AG09319 (cell line): ENCODE data around the gene HOXC10.

Source experiments
- DNase-seq: peaks from one replicate; pipeline ENCODE4 v3.0.0-alpha.2; 2010; ENCODE audit warnings: low read depth; ENCODE audit errors: extremely low read depth
- TF ChIP-seq, protein P1 (sequence below): IDR thresholded peaks from 2 replicates; pipeline ENCODE4 v1.5.1; 2011; ENCODE audit warnings: low read depth, mild to moderate bottlenecking, inconsistent platforms, low read length, moderate library complexity

HOXC10 gene

DNA sequence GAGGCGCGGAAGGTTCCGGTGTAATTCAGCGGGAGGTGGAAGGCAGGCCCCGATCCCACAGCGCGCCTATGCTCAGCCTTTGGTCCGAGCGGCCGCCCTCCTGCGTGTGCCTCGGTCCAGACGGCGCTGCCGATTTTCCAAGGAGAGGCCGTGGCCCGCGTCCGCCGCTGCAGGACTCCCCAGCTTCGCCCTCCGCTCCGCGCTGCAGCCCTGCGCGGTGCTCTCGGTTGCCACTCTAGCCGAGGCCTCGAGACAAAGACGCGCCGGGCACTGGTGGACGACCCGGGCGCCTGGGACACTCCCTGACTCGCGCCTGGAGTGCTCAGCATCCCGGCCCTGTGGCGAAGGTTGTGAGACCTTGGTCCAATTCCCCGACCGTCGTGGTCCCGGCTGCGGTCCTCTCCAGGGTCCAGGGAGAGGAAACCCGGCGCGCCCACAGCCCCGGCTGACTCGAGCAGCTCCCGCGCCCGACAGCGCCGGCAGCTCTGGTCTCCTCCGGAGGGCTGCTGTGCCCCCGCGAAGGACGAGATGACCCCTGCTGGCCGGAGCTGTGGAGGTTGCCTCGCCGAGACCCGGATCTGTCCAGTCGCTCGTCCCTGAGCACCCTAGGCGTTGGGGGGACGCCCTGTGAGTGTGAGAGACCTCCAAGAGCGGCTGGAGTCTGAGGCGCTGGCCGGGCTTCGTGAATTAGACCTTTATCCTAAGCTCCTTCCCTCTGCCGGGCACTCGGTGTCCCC is 23.8 kb upstream of the HOXC10 start:
- DNase-seq: no peak
- TF ChIP-seq, protein P1, sequence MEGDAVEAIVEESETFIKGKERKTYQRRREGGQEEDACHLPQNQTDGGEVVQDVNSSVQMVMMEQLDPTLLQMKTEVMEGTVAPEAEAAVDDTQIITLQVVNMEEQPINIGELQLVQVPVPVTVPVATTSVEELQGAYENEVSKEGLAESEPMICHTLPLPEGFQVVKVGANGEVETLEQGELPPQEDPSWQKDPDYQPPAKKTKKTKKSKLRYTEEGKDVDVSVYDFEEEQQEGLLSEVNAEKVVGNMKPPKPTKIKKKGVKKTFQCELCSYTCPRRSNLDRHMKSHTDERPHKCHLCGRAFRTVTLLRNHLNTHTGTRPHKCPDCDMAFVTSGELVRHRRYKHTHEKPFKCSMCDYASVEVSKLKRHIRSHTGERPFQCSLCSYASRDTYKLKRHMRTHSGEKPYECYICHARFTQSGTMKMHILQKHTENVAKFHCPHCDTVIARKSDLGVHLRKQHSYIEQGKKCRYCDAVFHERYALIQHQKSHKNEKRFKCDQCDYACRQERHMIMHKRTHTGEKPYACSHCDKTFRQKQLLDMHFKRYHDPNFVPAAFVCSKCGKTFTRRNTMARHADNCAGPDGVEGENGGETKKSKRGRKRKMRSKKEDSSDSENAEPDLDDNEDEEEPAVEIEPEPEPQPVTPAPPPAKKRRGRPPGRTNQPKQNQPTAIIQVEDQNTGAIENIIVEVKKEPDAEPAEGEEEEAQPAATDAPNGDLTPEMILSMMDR: no peak; the same call in 1 of the 2 replicates

DNA sequence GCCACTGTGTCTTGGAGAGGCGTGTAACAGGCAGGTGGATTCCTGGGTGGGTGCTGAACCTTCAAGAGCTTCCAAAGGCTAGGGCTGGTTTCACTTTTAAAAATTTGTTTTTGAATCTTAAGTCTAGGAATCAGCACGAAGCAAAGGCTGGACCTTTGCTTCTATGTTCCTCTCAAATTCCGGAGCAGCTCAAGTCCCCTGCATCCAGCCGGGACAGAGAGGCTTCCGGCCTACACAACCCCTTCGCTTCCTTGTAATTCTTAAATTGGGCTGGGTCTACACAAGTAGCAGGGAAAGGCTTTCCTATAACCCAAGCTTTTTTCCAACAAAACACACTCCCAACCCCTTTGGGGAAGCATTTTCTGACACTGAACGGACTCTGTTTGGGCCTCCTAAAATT is 21.9 kb upstream of the HOXC10 start:
- DNase-seq: no peak
- TF ChIP-seq, protein P1: no peak

DNA sequence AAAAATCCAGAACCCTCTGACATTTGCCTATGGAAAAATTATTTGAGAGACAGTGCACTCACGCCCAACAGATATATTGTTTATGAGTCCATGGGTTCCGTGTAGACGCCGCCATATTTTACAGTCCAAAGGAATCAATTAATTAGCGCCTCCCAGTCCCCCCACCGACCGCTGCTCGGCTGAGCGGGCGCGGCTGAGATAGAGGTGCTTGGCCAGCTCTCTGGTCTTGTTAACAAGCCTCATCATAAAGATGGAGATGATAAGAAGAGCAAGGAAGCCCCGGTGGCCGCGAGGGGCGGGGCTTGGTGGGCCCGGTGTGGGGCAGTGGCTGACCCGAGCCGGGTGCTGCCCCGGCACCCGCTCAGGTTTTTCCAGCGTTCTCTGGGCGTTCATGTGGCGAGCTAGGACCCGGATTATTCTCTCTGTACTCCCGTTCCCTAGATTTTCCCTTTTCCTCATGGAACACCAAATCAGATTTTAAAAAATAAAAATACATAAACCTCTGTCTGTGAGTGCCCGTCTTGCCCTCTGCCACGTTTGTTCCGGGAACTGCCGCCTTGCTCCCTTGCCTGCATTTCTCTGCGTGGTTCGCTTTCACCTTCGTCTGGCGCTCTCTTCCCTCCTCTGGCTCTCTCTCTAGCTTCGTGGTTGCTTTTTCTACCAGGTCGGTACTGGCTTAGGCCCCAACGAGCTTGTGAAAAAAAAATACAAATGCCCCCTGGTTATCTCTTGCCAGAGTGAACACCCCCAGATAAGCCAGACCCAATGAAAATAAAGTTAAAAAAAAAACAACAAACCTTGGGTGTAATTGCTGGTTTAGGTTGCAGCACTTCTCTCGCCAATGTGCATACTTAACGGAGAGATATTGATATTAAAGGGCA is 21.3 kb upstream of the HOXC10 start:
- TF ChIP-seq, protein P1: no peak
- no peak for DNase-seq

DNA sequence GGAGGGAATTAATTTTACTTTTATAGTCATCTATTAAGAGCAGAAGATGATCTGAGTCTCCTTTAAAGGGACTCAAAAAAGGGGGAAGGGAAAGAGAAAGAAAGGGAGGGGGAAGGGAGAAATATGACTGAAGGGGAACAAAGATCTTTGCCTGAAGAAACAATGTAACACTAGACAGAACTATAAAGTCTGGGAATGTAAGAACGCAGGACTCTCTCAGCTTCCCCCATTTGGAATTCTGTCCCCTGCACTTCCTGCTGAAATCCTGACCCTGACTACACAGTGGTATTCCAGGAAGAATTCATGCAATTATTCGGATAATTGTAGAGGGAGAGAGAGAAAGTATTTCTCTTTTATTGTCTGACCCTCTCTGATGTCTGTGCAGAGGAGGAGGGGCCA is 20.6 kb upstream of the HOXC10 start:
- TF ChIP-seq, protein P1: no peak
- no peak for DNase-seq

DNA sequence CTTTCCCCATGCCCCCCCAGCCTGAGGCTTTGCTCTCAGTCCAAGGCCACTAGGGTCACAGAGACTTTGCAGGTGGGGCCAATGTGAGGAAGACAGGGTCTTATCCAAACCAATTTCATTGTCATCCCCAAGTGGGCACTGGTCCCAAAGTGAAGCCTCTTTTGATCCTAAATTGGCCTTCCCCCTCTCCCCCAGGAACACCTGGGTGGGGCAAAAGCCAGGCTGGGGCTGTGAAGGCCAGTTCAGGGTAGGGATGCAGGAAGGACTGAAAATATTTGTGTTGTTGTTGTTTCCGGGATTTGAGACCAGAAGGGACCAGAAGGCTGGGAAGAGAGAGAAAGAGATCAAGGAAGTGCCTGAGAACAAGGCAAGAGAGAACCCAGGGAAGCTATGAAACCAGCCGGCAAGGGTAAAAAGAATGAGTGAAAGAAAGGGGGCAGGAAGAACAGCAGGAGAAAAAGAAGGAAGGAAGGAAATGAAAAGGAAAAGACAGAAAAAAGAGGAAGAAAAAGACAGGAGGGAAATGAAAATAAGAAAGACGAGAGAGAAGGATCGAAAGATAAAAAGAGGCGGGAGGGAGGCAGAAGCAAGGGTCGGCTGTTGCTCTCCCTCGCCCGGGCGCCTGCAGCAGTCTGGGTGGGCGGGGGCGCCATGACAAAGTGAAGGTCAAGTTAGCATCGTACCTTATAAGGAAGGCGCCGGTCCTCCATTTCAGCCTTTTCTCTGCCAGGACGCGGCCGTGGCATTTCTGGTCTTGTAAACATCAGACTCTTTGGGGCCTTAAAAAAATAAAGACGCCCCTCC is 19.5 kb upstream of the HOXC10 start:
- no peak for DNase-seq
- TF ChIP-seq, protein P1: no peak

DNA sequence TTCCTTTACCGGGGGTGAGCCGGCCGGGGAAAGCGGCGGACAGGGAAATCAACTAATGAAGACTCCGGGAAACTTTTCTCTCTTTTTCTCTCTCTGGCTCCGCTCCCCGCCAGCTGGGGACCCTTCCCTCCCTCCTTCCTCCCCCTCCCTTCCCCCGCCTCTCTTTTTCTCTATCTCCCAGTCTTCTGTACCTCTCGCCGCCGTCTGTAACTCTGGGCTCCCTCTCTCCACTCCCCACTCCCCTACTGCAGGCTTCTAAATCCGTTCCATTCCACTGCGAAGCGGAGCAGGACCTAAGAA is 18.9 kb upstream of the HOXC10 start:
- DNase-seq: no peak

More for the DNA sequence above, 18.9 kb upstream of the HOXC10 start:
- TF ChIP-seq, protein P1: no peak
